Liver (tissue), 9 donors: Measurements from ENCODE around the gene PRTFDC1. TPM values are rescaled to one million over a fixed set of nuclear protein-coding genes. Genes with fewer than 3 reads are reported as not detected.

ENCODE experiments used
- DNase-seq: peaks from one replicate; pipeline ENCODE4 v3.0.0-alpha.2; 2017; ENCODE audit warnings: low spot score
- H3K27ac ChIP-seq, 2 donors: one replicate each; pipeline ENCODE4 v1.7.0; 2013; ENCODE audit warnings: inconsistent platforms in 2 of 2, low read length in 2 of 2, control low read depth in 1 of 2, low read depth in 1 of 2, mild to moderate bottlenecking in 1 of 2
- H3K27me3 ChIP-seq, 4 donors: one replicate each; pipeline versions ENCODE4 v1.6.1 to v1.7.0; 2013; ENCODE audit warnings: low read length in 3 of 4, inconsistent platforms in 1 of 4, mild to moderate bottlenecking in 1 of 4, moderate library complexity in 1 of 4; ENCODE audit not compliant: control insufficient read depth in 4 of 4, insufficient read depth in 4 of 4
- H3K36me3 ChIP-seq, 4 donors: one replicate each; pipeline versions ENCODE4 v1.6.1 to v1.7.0; 2013; ENCODE audit warnings: low read length in 3 of 4, mild to moderate bottlenecking in 3 of 4, low read depth in 1 of 4, moderate library complexity in 1 of 4; ENCODE audit not compliant: control insufficient read depth in 4 of 4, insufficient read depth in 3 of 4
- H3K4me1 ChIP-seq, 4 donors: one replicate each; pipeline versions ENCODE4 v1.6.1 to v1.7.0; 2013; ENCODE audit warnings: low read length in 3 of 4, mild to moderate bottlenecking in 3 of 4, moderate library complexity in 1 of 4; ENCODE audit not compliant: control insufficient read depth in 4 of 4, insufficient read depth in 4 of 4
- H3K4me3 ChIP-seq, 3 donors: one replicate each; pipeline versions ENCODE4 v1.6.1 to v1.7.0; 2013; ENCODE audit warnings: low read length in 3 of 3, control low read depth in 1 of 3, low read depth in 1 of 3, mild to moderate bottlenecking in 1 of 3
- H3K9ac ChIP-seq, 2 donors: one replicate each; pipeline ENCODE4 v1.7.0; 2013; ENCODE audit warnings: low read length in 2 of 2, mild to moderate bottlenecking in 2 of 2, moderate library complexity in 2 of 2, control low read depth in 1 of 2, low read depth in 1 of 2
- H3K9me3 ChIP-seq, 4 donors: one replicate each; pipeline versions ENCODE4 v1.6.1 to v1.7.0; 2013; ENCODE audit warnings: low read length in 3 of 4; ENCODE audit not compliant: control insufficient read depth in 4 of 4
- FOXA1 ChIP-seq: IDR thresholded peaks from 2 replicates; pipeline ENCODE4 v1.6.1; 2016; ENCODE audit warnings: antibody characterized with exemption
- FOXA2 ChIP-seq: IDR thresholded peaks from 2 replicates; pipeline ENCODE4 v1.6.1; 2016; ENCODE audit warnings: antibody characterized with exemption
- GABPA ChIP-seq, 2 donors: IDR thresholded peaks in 1 of 2; conservative IDR thresholded peaks in 1 of 2; 2 replicates each; pipeline ENCODE4 v1.6.1; 2016; ENCODE audit warnings: antibody characterized with exemption in 2 of 2, mild to moderate bottlenecking in 1 of 2, moderate library complexity in 1 of 2
- HNF4A ChIP-seq, 2 donors: conservative IDR thresholded peaks; 2 replicates each; pipeline ENCODE4 v1.6.1; 2016; ENCODE audit warnings: antibody characterized with exemption in 2 of 2, mild to moderate bottlenecking in 2 of 2
- HNF4G ChIP-seq: IDR thresholded peaks from 2 replicates; pipeline ENCODE4 v1.6.1; 2016; ENCODE audit warnings: antibody characterized with exemption
- JUND ChIP-seq, 2 donors: IDR thresholded peaks; 2 replicates each; pipeline ENCODE4 v1.6.1; 2016; ENCODE audit warnings: antibody characterized with exemption in 2 of 2
- NR2F2 ChIP-seq: IDR thresholded peaks from 2 replicates; pipeline ENCODE4 v1.6.1; 2016; ENCODE audit warnings: antibody characterized with exemption
- RAD21 ChIP-seq, 2 donors: IDR thresholded peaks; 2 replicates each; pipeline ENCODE4 v1.6.1; 2016; ENCODE audit warnings: antibody characterized with exemption in 2 of 2, mild to moderate bottlenecking in 2 of 2
- TAF1 ChIP-seq: conservative IDR thresholded peaks from 2 replicates; pipeline ENCODE4 v1.6.1; 2016; ENCODE audit warnings: antibody characterized with exemption, mild to moderate bottlenecking
- YY1 ChIP-seq: IDR thresholded peaks from 2 replicates; pipeline ENCODE4 v1.6.1; 2016; ENCODE audit warnings: antibody characterized with exemption, mild to moderate bottlenecking
- WGBS: extraction: QIAGEN DNeasy Blood & Tissue Kit; methylation state at CpG from one replicate; pipeline ENCODE4 v1.1.7; 2013; 5-methylcytosine and 5-hydroxymethylcytosine counted together
- polyA plus RNA-seq, 2 donors: library from polyadenylated mRNA; stranded (reverse) in 1 of 2; unstranded in 1 of 2; fragments of 200-250 nt in 1 of 2; fragments of >200 nt in 1 of 2; fragmentation: Nextera tagmentation in 1 of 2; extraction: Ambion mirVana in 1 of 2; gene quantifications; one replicate each; pipeline versions ENCODE4 v1.2.1 to v1.2.3, GENCODE V29; 2013 to 2015
- total RNA-seq, 2 donors: library from RNA; depleted of rRNA; stranded (reverse); fragments of >200 nt; gene quantifications; one replicate each; pipeline ENCODE4 v1.2.3, GENCODE V29; 2014
- TF ChIP-seq, protein P1 (sequence below): IDR thresholded peaks from 2 replicates; pipeline ENCODE4 v1.6.1; 2016; ENCODE audit warnings: antibody characterized with exemption
- TF ChIP-seq, protein P2 (sequence below): IDR thresholded peaks from 2 replicates; pipeline ENCODE4 v1.6.1; 2016; ENCODE audit warnings: antibody characterized with exemption
- TF ChIP-seq, protein P3 (sequence below): IDR thresholded peaks from 2 replicates; pipeline ENCODE4 v1.6.1; 2016; ENCODE audit warnings: antibody characterized with exemption
- TF ChIP-seq, protein P4 (sequence below): IDR thresholded peaks from 2 replicates; pipeline ENCODE4 v1.6.1; 2016; ENCODE audit warnings: antibody characterized with exemption, mild to moderate bottlenecking
- donor health status: healthy.
- donor health status: healthy.
- donor health status: healthy.
- donor health status: healthy.
- donor health status: healthy.

The PRTFDC1 gene
- total and polyA plus RNA-seq, 4 donors = 0.93 to 3.1 (median 1.9) TPM

DNA sequence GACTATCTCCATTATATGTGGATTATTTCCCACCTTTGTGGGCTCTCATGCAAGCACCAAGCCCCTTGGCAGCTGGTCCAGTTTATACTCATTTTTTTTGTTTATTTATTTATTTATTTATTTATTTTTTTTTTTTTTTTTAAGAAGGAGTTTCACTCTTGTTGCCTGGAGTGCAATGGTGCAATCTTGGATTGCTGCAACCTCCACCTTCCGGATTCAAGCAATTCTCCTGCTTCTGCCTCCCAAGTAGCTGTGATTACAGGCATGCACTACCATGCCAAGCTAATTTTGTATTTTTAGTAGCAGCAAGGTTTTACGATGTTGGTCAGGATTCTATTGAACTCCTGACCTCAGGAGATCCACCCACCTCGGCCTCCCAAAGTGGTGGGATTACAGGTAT lies 2.8 kb downstream of the PRTFDC1 start:
- 90% methylated on average over 3 of the region's 3 CpGs for WGBS
- DNase-seq = no peak
- Histone ChIP-seq H3K27me3 (no peaks in the 10 kb centered on the region), H3K4me1 (peaks cover 0 to 11% (median 6%) of the 10 kb centered on the region in 4 donors), H3K27ac (no peak overlapping the region), H3K9ac (no peak overlapping the region), H3K36me3 (no peaks in the 10 kb centered on the region), H3K4me3 (no peak overlapping the region), H3K9me3 (no peaks in the 10 kb centered on the region)
- no peak for TF ChIP-seq FOXA2
- TF ChIP-seq, protein P1, sequence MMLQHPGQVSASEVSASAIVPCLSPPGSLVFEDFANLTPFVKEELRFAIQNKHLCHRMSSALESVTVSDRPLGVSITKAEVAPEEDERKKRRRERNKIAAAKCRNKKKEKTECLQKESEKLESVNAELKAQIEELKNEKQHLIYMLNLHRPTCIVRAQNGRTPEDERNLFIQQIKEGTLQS = no peak
- TF ChIP-seq, protein P2, sequence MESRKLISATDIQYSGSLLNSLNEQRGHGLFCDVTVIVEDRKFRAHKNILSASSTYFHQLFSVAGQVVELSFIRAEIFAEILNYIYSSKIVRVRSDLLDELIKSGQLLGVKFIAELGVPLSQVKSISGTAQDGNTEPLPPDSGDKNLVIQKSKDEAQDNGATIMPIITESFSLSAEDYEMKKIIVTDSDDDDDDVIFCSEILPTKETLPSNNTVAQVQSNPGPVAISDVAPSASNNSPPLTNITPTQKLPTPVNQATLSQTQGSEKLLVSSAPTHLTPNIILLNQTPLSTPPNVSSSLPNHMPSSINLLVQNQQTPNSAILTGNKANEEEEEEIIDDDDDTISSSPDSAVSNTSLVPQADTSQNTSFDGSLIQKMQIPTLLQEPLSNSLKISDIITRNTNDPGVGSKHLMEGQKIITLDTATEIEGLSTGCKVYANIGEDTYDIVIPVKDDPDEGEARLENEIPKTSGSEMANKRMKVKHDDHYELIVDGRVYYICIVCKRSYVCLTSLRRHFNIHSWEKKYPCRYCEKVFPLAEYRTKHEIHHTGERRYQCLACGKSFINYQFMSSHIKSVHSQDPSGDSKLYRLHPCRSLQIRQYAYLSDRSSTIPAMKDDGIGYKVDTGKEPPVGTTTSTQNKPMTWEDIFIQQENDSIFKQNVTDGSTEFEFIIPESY = no peak
- no peak for TF ChIP-seq GABPA (IDR thresholded peaks at IDR 0.05 in 1 of 2, conservative IDR thresholded peaks at IDR 0.05 in 1 of 2)
- TF ChIP-seq, protein P3, sequence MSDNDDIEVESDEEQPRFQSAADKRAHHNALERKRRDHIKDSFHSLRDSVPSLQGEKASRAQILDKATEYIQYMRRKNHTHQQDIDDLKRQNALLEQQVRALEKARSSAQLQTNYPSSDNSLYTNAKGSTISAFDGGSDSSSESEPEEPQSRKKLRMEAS = no peak
- no peak for TF ChIP-seq HNF4G
- TF ChIP-seq YY1 = no peak
- TF ChIP-seq, protein P4, sequence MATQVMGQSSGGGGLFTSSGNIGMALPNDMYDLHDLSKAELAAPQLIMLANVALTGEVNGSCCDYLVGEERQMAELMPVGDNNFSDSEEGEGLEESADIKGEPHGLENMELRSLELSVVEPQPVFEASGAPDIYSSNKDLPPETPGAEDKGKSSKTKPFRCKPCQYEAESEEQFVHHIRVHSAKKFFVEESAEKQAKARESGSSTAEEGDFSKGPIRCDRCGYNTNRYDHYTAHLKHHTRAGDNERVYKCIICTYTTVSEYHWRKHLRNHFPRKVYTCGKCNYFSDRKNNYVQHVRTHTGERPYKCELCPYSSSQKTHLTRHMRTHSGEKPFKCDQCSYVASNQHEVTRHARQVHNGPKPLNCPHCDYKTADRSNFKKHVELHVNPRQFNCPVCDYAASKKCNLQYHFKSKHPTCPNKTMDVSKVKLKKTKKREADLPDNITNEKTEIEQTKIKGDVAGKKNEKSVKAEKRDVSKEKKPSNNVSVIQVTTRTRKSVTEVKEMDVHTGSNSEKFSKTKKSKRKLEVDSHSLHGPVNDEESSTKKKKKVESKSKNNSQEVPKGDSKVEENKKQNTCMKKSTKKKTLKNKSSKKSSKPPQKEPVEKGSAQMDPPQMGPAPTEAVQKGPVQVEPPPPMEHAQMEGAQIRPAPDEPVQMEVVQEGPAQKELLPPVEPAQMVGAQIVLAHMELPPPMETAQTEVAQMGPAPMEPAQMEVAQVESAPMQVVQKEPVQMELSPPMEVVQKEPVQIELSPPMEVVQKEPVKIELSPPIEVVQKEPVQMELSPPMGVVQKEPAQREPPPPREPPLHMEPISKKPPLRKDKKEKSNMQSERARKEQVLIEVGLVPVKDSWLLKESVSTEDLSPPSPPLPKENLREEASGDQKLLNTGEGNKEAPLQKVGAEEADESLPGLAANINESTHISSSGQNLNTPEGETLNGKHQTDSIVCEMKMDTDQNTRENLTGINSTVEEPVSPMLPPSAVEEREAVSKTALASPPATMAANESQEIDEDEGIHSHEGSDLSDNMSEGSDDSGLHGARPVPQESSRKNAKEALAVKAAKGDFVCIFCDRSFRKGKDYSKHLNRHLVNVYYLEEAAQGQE = no peak
- no peak for TF ChIP-seq TAF1
- TF ChIP-seq HNF4A (conservative IDR thresholded peaks at IDR 0.05) = no peak
- TF ChIP-seq JUND (IDR thresholded peaks at IDR 0.05) = no peak
- TF ChIP-seq NR2F2 = no peak
- no peak for TF ChIP-seq FOXA1

DNA sequence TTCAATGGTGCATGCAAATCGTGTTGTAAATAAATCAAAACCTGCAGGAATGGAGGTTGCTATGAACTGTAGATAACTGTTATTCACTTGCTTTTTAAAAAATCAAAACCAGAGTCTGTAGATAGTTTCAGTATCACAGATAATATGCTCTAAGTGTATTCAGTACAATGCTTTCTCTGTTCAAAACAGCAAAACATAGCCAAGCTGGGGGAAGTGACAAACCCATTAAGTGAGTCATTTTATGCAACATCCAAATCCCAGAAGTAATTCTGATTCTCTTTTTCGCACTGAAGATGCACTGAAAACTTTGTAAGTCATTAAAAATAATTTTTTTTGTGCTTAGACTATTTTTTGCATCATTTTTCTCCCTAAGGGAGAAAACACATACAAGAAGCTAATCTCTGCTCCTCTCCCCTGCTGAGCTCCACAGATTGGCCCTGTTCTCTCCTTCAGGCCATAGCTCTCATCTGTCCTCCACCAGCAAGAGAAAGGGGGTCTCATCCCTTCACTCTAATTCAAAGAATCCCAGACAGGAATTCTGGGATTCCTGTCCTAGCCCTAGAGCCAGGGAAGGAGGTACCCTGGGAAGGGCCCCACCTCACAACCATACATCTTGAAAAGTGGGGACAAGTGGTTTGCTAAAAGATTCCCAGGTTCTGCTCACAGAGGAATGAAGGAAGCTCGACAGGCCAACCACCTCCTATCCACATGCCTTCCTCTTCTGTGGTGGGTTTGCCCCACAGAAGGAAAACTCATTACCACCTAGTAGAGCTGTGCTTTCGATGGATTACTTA lies 4.9 kb downstream of the PRTFDC1 start:
- no peaks in the 10 kb centered on the region for H3K9me3 ChIP-seq
- 83% methylated on average over 4 of the region's 4 CpGs for WGBS

More for the DNA sequence above, 4.9 kb downstream of the PRTFDC1 start:
- H3K27me3 ChIP-seq = no peaks in the 10 kb centered on the region
- no peak overlapping the region for H3K4me3 ChIP-seq
- H3K9ac ChIP-seq = no peak overlapping the region
- no peak for TF ChIP-seq RAD21 (IDR thresholded peaks at IDR 0.05)
- H3K27ac ChIP-seq = no peak overlapping the region
- peaks cover 0 to 6% (median 3%) of the 10 kb centered on the region in 4 donors for H3K4me1 ChIP-seq
- H3K36me3 ChIP-seq = no peaks in the 10 kb centered on the region
- DNase-seq = no peak
